ENCODE measurements around the gene CALY.

Gene CALY

DNA sequence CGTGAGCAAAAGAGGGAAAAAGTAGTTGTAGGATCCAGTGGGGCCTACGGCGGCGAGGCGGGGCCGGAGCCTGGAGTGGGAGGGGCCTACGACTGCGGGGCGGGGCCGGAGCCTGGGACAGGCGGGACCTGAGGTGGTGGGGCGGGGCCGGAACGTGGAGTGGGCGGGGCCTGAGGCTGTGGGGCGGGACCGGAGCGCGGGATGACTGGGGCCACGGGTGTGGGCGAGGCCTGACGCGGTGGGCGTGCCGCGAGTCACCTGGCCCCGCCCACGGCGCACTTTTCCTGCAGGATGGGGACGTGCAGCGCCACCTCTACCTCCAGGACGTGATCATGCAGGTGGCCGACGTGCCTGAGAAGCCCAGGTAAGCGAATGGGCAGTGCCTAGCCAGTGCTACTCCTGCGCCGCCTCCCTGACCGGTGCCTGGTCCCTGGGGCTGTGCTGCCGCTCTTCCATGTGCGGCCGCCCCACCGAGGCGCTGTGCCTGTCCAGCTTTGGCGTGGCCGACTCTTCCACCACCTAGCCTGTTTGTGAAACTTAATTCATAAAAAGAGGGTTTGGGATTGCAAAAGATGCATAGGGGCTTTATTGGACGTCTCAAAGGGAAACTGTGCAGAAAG lies 27.5 kb downstream of the CALY start:
- peak; percentile 85 to 92 for DNase-seq

DNA sequence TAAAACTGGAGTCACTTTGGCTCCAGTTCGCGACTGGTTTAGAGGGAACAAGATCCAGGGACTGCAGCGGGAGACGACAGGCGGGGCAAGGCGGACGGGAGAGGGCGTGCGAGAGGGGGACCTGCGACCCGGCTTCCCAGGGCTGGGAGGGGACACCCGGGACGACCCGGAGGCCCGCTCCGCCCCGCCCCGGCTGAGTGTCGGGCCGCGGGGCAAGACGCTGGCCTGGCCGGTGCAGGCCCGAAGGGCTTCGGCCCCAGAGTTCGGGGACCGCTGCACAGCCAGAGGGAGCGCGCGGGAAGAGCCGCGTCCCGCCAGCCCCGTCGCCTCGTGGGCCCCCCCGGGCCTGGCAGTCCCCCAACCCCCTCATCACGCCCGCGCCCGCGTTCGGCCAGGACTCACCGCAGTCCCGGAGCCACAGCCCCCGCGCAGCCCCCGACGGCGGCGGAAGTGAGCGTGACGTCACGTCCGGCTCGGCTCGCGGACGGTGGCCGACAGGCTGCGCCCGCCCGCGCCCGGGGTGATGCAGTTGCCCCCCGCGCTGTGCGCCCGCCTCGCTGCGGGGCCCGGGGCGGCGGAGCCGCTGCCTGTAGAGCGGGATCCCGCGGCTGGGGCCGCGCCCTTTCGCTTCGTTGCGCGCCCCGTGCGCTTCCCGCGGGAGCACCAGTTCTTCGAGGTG lies 28.1 kb downstream of the CALY start, which contains the start of the genes TUBGCP2 and ZNF511:
Gene TUBGCP2, minus strand, starts transcription at position 452 of the 679 bp plus-strand sequence. CDS start 5,931 bp downstream, outside the sequence.
Gene ZNF511, plus strand, starts transcription at position 494 of the 679 bp plus-strand sequence. Its CDS starts 30 bp downstream, at position 524.
- DNase-seq = peak; percentile 92 to 93

DNA sequence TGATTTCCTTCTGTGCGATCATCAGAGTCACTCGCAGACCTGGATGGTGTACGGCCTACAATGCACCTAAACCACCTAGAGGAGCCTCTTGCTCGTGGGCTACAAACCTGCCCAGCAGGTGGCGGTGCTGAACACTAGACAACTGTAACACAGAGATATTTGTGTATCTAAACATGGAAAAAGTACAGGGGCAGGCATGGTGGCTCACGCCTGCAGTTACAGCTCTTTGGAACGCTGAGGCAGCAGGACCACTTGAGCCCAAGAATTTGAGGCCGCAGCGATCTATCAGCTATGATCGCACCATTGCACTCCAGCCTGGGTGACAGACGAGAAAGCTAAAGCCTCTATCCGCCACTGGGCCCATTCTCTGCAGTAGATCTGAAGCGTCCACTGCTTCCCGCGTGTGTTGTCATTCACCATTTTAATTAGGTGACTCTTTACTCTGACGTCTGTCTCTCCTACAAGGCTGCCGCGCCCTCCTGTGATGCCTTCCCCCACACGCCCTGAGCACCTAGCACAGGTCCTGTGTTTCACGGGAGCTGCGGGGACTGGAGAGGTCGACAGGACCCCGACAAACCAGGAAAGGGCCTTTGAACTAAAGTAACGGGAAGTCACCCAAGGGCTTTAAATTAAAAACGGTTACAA lies 28.8 kb downstream of the CALY start:
- peak; percentile 85 to 91 for DNase-seq

DNA sequence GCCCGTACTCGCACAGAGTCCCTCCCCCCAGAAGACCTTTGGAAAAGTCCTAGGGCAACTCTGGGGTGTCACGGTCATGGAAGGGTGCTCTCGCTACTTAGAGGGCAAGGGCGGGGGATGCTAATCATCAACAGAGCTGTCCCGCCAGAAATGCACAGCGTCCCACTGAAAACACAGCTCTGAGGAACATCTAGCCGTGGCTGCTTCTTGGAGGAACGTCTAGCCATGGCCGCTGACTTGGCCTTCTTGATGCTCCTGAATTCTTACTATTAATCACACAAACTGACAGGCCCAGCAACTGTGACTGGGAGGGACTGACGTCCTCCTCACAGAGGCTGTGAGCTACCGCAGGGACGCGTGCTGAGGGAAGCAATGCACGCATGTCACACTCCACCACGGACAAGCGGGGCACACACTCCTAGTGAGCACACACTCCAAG lies 29.7 kb downstream of the CALY start:
- DNase-seq = no peak

DNA sequence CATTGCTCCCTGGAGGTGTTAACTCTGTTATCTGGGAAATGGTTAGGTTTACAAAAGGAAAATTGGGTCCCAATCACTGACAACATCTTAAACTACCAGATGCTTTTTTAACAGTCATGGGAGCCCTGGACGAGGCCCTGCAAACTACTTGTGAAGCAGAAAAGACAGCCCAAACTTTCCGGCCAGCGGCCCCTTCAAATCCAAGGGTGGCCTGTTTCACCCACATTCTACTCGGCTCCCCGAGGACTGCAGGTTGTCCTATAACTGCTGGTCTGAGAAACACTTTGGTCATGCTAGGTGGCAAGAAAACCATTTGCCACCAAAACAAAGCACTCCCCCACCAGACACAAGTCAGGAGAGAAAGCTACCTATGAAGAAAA lies 30.6 kb downstream of the CALY start:
- DNase-seq = no peak

DNA sequence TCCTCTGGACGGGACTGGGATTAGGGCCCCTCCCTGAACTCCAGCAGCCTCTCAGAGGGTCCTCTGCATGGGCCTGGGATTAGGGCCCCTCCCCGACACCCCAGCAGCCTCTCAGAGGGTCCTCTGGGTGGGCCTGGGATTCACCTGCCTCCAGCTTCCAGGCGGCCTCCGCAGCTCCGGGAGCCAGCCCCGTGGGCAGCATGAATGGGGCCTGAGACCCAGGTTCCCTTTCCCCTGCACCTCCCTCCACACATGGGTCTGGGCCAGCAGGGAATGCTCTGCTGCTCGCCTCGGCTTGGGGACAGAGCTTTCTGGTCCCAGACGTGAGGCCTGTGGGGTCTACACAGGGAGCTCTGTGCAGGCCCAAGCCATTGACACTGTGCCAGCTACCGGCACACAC lies 33.5 kb downstream of the CALY start:
- DNase-seq = no peak

DNA sequence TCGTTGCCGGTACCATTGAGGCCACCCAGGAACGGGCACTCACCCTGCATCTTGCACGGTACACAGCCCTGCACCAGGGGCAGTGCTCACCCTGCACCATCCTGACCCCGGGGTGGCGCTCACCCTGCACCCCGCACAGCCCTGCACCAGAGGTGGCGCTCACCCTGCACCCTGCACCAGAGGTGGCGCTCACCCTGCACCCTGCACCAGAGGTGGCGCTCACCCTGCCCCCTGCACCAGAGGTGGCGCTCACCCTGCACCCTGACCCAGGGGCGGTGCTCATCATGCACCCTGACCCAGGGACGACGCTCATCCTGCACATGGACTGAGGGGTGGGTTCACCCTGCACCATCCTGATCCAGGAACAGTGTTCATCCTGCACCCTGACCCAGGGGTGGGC lies 34.5 kb downstream of the CALY start:
- no peak for DNase-seq

DNA sequence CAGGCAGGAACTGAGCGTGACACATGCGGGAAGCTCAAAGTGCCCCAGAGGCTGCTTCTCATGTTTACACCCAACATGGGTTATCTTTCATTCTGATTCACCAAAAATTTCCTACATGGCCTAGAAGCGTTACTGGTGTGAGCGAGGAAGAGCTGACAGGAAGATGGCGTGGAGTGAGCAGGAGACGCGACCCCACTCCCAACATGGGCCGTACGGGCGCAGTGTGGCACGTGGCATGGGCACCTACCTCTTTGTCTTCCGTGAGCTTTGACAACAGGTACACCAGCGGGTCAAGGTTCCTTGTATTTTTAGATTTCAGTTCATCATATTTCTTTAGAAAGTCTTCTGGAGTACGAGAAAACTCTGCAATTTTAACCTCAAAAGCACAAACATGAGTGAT lies 37.0 kb downstream of the CALY start:
- no peak for DNase-seq

DNA sequence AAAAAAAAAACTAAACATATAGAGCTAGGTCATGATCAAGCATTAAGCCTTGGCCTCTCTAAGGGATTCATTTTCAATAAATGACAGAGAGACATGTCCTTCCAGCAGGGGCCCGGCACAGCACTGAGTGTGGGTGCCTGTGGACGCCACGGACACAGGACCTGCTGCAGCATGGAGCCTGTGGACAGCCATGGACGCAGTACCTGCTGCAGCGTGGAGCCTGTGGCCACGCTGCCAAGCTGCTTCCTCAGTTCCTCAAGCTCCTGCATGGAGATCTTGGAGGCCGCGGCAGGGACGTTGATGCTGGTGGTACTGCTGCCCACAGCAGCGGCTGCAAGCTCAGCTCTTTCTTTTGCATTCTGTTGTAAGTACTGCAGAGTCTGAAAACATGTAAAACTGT lies 37.5 kb downstream of the CALY start:
- no peak for DNase-seq

DNA sequence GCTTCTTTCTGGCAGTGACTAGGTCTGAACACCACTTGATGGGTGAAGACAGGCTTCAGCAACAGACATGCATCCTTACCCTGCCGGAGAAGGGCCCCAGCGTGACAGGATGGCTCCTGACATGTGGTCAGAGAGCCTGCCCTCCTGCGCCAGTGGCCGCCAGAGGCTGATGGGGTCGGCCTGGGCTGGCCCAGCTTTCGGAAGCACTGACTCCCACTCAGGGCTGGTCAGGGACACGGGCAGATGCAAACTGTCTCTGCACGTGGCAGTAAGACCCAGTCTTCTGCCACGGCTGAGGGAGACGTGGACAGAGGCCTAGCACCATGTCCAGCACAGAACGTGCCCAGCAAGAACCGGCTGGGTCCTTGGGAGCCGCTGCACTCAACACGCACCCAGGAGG lies 38.2 kb downstream of the CALY start:
- no peak for DNase-seq

DNA sequence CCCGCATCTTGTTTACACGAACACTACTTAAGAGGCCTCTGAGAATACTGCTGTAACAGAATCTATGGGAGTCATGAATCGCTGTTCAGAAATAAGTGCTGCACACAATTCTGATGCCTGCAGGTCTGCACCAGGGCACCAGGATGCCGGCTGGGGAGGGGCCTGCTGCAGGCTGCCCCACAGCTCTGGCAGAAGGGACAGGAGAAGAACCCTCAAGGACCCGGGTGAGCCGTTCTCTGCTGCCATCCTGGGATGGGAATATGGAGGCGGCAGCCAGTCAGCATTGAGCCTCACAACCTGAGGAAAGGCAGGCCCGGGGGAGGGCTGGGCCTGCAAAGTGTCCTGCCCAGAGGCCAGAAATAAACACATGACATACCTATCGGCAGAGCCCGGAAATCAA lies 39.2 kb downstream of the CALY start:
- DNase-seq = no peak

DNA sequence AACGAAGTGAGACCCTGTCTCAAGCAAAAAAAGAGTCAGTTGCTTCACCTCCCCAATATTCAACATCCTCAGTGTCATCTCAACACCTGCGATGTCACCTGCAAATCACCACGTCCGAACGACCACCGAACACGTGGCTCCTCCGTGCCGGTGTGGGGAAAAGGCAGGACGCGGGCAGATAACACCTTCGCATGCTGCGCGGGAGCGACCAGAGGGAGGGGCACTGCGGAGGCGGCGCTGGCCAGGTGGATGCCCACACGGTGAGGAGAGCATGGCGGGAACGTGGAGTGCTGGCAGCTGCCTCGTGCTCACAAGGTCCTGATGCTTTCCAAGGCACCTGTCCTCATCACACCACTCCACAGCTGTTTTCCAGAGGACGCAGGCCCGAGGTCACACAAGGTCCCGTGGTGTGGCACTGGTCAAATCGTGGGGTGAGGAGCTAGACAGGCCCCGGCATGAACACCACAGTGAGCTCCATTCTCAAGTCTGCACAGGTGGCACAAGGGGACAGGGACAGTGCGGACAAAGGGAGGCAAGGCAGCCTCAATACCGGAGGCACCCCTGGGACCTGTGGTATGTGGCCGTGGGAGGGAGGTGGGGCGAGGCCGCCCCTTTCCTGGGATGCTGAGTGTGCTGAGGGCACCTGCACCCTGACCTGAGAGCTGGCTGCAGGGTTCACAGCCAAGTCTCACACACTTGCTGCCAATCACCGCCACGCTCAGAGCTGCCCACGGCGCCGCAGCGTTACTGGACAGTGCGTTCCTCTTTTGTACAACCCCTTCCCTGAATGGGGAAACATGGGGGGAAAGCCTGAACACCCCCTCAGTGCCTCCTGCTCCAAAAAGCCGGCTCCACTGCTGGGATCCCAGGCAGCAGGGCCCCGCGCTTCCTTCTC lies 41.0 kb downstream of the CALY start:
- DNase-seq = no peak

DNA sequence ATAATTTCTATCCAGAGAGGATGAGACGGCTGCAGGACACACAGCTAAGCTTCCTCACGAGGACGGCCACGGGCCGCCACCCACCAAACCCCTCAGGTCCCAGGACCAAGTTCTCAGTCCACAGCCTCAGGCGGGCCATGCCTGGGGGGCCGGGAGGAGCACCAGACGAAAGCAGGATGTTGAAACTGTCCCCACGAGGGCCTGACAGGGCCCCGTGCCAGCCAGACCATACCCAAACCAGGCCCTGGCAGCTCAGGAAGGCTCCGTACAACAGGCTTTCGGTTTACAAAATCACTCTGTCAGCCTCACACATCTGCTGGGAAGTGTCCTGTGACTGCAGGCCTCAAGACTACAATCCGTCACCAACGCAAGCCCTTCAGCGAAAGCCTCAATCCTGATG lies 42.5 kb downstream of the CALY start:
- DNase-seq = peak in 1 of 2 donors; percentile 45

DNA sequence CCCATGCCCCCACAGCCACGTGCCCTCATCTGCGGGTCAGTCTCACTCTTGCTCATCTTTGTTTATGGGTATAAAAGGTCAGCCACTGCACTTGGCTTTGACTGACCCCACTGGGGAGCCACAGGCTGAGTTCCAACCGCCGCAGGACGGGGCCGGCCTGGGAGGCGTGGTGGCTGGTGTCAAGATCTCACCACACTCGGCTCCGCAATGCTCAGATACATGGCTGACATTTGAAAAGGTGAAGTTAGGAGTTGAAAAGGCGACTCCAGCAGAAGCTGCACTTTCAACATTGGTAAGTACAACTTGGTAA lies 42.9 kb downstream of the CALY start:
- DNase-seq = no peak

DNA sequence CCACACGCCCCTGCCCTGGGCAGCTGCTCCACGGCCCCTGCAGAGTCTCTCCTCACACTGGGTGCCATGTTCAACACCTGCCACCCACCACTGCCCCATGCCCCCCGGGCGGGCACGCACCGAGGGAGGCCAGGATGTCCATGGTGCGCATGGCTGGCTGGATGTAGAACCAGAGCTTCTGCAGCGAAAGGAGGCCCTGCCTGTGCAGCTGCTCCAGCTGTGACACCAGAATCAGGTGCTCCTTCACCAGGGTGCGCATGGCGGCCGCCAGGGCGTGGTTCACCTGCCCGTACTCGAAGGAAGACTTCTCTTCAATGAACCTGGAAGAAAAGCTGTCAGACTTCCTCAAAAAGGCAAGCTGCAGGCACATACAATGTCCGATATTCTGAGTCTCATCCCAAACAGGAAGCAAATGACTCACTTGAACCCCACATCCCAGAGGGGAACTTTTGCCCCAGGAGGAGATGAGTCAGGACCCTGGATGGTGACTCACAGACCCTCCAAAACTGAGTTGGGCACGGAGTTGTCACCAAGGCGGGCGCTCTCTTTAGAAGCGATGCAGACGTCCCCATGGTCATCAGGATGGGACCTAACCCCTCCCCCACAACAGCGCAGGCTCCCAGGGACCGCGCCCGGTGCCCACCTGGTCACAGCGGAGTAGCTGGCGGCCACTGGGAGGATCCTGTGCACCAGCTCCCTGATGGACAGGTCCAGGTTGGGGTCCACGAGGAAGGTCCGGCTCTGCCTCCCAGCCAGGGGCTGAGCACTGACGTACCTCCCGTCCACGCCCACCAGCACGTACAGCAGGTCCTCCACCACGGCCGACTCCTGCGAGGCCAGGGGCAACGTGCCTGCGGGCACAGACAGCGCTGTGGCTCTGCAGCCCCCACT lies 43.5 kb downstream of the CALY start:
- DNase-seq = peak in 1 of 2 donors; percentile 78

DNA sequence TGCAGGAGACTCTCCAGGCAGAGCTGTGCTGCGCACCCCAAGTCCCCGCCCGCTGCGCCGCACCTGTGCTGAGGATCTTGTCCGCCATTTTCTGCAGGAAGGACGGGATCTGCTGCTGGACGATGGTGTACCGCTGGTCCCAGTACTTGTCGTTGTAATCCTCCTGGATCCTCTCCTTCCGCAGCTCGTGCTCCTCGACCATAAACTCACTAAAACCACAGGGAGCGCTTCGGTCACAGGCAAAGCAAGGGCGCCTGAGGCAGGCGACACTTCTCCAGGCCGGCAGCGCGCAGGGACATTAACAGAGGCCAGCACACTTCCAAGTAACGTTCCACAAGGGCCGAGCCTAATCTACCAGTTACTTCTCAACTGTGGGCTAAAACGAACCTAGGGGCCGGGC lies 46.9 kb downstream of the CALY start:
- DNase-seq = no peak

DNA sequence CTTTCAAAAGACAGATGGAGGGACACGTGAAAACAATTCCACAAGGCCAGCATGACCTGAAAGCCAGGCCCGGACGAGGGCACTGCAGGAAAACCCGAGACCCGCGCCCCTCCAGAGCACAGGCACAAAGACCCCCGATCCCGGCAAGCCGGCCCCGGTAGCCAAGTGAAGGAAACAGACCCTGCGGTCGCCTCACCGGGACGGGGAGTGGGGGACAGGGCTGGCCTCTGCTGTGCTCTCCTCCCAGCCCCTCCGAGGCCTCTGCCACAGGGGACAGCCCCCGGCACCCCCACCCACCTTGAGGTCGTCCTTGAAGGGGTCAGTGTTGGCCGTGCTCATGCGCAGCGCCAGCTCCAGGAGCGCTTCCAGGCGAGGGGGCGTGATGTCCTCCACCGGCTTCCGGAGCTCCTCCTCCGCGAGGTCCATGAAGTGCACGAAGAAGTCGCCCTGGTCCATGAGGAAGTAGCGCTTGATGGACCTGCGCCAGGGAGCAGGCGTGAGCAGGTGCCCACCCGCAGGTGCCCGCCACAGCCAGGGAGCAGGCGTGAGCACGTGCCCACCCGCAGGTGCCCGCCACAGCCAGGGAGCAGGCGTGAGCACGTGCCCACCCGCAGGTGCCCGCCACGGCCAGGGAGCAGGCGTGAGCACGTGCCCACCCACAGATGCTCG lies 48.7 kb downstream of the CALY start:
- no peak for DNase-seq

DNA sequence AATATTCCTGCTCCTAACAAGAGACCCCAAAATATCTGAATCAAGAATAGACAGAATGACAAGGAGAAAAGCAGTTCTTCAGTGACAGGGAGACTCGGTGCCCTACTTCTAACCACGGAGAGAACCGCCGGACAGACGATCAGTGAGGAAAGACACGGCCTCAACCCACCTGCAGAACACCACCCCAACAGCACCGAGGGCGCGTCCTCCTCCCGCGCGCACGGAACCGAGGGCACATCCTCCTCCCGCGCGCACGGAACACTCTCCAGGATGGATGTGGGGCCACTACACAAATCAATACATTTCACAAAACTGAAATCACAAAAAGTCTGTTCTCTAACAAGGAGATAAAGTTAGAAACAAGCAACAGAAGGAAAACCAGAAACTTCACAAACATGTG lies 50.3 kb downstream of the CALY start:
- DNase-seq = no peak

DNA sequence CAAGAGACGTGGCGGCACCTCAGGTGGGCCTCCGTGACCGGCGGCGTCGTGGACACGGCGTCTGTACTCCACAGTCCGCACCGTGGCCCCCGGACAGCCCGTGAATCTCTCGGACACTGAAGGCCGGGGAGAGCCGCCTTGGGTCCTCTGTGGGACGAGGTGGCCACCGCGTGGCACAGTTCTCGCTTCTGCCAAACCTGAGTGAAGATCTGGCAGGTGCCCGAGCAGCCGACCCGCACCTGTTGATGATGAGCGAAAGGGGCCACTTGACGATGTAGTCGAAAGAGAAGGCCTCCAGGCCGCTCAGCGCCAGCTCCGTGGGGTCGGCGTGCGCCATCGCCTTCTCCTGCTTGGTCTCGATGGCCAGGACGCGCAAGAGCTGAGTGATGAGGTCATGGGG lies 51.5 kb downstream of the CALY start:
- no peak for DNase-seq

DNA sequence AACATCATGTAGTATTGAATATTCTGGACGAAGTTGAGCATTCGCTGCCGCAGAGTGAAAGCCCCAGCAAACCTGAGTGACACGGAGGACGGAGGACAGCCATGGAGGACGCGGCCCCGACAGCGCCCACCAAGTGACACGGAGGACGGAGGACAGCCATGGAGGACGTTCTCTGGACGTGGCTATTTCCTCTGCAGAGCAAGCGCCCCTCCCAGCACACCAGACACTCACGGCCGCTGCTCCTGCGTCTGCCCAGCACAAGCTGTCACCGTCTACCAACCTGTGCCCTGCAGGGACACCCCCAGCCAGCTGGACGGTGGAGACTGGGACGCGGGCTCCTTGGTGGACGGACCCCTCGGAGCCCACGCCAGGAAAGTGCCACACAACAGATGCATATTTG lies 52.8 kb downstream of the CALY start:
- DNase-seq = no peak

DNA sequence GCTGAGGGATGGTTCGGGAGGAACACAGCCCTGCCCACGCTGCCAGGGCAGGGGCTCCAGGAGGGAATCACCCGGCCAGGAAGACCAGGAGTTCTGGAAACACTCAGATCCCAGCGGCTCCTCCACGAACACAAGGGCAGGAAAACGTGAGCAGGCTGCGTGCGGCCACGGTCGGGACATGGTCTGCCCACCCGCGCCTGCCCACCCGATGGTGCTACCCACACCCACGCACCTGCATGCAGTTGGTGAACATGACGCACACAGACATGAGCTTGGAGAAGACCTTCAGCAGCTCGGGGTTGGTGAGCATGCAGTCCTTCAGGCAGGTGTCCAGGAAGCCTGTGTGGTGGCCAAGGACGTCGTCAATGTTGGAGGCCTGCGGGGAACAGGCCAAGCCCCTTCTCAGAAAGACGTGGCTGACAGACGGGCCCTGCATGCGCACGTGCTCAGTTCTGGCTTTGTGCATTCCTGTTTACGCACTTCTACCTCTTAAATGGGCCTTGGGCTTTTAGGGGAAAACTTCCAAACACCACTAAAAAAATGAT lies 53.8 kb downstream of the CALY start:
- DNase-seq = no peak

Data from CD4-positive, alpha-beta T cell treated with Interleukin-1 beta for 1 hour (primary cell).